Measurements from ENCODE around the gene CACNG4. TPM values are rescaled to one million over a fixed set of nuclear protein-coding genes. Genes with fewer than 3 reads are reported as not detected.

Gene CACNG4
- total and polyA plus RNA-seq, 4 donors, result 2.3 to 9.4 (median 4.1) TPM

DNA sequence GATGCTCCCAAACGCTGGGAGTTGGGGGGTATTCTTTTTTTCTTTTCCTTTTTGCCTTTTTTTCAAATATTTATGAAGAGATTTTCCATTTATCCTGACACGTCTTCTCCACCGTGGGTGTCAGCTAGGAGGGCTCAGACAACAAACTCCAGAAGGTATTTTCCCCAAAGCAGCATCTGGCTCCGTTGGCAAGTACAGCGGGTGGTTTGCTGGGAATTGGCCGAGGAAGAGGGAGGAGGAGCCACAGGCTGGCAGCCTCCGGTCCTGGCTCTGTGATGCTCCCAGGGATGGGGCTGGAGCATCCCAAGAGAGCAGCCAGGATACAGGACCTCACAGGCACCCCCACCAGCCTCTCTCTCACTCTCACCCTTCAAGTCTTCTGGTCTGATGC, 10.9 kb upstream of the CACNG4 start:
- peaks cover 0 to 4% (median 2%) of the 10 kb centered on the region in 5 donors for H3K4me1 ChIP-seq (ENCODE audit: control insufficient read depth in 5 of 5, insufficient read depth in 5 of 5, low read length in 5 of 5)
- H3K9ac ChIP-seq (ENCODE audit: insufficient read depth in 1 of 2, low read length in 2 of 2), result no peak overlapping the region
- ATAC-seq (ENCODE audit: insufficient read depth, low FRiP score) (no peak), DNase-seq (no peak)
- no peaks in the 10 kb centered on the region for H3K36me3 ChIP-seq (ENCODE audit: control insufficient read depth in 4 of 4, insufficient read depth in 4 of 4, low read length in 4 of 4)
- H3K27me3 ChIP-seq (ENCODE audit: control insufficient read depth in 3 of 3, insufficient read depth in 3 of 3, low read length in 2 of 3), result no peaks in the 10 kb centered on the region
- H3K4me3 ChIP-seq, result no peak overlapping the region
- peaks cover 0 to 2% (median 0%) of the 10 kb centered on the region in 4 donors for H3K9me3 ChIP-seq (ENCODE audit: control insufficient read depth in 4 of 4, insufficient read depth in 3 of 4, low read length in 3 of 4)
- TF ChIP-seq, protein P1, sequence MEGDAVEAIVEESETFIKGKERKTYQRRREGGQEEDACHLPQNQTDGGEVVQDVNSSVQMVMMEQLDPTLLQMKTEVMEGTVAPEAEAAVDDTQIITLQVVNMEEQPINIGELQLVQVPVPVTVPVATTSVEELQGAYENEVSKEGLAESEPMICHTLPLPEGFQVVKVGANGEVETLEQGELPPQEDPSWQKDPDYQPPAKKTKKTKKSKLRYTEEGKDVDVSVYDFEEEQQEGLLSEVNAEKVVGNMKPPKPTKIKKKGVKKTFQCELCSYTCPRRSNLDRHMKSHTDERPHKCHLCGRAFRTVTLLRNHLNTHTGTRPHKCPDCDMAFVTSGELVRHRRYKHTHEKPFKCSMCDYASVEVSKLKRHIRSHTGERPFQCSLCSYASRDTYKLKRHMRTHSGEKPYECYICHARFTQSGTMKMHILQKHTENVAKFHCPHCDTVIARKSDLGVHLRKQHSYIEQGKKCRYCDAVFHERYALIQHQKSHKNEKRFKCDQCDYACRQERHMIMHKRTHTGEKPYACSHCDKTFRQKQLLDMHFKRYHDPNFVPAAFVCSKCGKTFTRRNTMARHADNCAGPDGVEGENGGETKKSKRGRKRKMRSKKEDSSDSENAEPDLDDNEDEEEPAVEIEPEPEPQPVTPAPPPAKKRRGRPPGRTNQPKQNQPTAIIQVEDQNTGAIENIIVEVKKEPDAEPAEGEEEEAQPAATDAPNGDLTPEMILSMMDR (IDR thresholded peaks at IDR 0.05; ENCODE audit: control extremely low read depth, extremely low read depth), result no peak
- WGBS, 2 donors, result 59 to 76% methylated on average over 7 of the region's 7 CpGs
- H3K27ac ChIP-seq (ENCODE audit: low read depth in 1 of 2, low read length in 1 of 2), result no peak overlapping the region

DNA sequence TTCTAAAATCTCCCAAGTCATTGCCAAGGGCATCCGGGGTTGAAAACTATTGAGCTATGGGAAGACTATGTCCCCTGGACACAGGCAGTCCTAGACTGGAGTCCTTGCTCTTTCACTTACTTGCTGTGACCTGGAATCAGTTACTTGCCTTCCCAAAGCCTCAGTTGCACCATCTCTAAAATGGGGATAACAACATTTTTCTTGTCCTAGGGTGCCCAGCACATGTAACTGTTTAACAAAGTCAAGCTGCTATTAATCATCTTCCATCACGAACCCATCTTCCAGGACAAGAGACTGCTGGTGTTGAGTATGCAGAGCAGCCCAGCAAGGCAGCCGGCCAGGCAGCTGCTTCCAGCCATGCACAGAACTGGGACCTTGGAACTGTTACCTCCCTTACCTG, 9.9 kb upstream of the CACNG4 start:
- Histone ChIP-seq H3K4me1 (ENCODE audit: control insufficient read depth in 5 of 5, insufficient read depth in 5 of 5, low read length in 5 of 5) (peaks cover 0 to 4% (median 2%) of the 10 kb centered on the region in 5 donors), H3K4me3 (no peak overlapping the region), H3K9me3 (ENCODE audit: control insufficient read depth in 4 of 4, insufficient read depth in 3 of 4, low read length in 3 of 4) (peaks cover 0 to 2% (median 0%) of the 10 kb centered on the region in 4 donors), H3K9ac (ENCODE audit: insufficient read depth in 1 of 2, low read length in 2 of 2) (no peak overlapping the region), H3K27me3 (ENCODE audit: control insufficient read depth in 3 of 3, insufficient read depth in 3 of 3, low read length in 2 of 3) (peaks cover 0 to 3% (median 2%) of the 10 kb centered on the region in 3 donors), H3K36me3 (ENCODE audit: control insufficient read depth in 4 of 4, insufficient read depth in 4 of 4, low read length in 4 of 4) (no peaks in the 10 kb centered on the region), H3K27ac (ENCODE audit: low read depth in 1 of 2, low read length in 1 of 2) (no peak overlapping the region)
- 88 to 89% methylated on average over 3 of the region's 3 CpGs for WGBS, 2 donors
- DNase-seq, result no peak
- TF ChIP-seq, protein P1 (IDR thresholded peaks at IDR 0.05; ENCODE audit: control extremely low read depth, extremely low read depth), result no peak
- ATAC-seq (ENCODE audit: insufficient read depth, low FRiP score), result no peak

DNA sequence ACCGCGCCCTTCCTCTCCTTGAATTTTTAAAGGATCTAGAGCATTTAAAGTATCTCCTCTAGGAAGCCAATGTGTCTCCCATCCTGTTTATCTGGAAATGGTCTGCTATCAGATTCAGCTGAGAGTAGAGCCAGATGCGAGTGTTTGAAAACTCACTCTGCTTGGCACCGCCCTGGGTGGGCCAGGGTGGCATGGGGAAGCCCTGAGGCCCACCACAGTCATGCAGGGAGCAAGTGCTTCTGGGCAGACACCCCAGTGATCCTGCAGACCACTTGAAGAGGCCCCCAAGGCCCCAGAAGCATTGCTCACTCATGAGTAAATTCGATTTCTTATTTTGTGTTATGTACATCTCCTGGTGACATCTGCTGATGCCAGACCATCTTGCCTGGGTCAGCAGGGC, 8.7 kb upstream of the CACNG4 start:
- H3K27me3 ChIP-seq (ENCODE audit: control insufficient read depth in 3 of 3, insufficient read depth in 3 of 3, low read length in 2 of 3), result peaks cover 0 to 10% (median 8%) of the 10 kb centered on the region in 3 donors
- no peaks in the 10 kb centered on the region for H3K36me3 ChIP-seq (ENCODE audit: control insufficient read depth in 4 of 4, insufficient read depth in 4 of 4, low read length in 4 of 4)
- no peak overlapping the region for H3K4me3 ChIP-seq
- ATAC-seq (ENCODE audit: insufficient read depth, low FRiP score), result no peak
- 92 to 94% methylated on average over 5 of the region's 5 CpGs for WGBS, 2 donors
- no peak overlapping the region for H3K27ac ChIP-seq (ENCODE audit: low read depth in 1 of 2, low read length in 1 of 2)
- no peak for DNase-seq
- H3K4me1 ChIP-seq (ENCODE audit: control insufficient read depth in 5 of 5, insufficient read depth in 5 of 5, low read length in 5 of 5), result peaks cover 0 to 4% (median 2%) of the 10 kb centered on the region in 5 donors
- TF ChIP-seq, protein P1 (IDR thresholded peaks at IDR 0.05; ENCODE audit: control extremely low read depth, extremely low read depth), result no peak
- no peak overlapping the region for H3K9ac ChIP-seq (ENCODE audit: insufficient read depth in 1 of 2, low read length in 2 of 2)
- H3K9me3 ChIP-seq (ENCODE audit: control insufficient read depth in 4 of 4, insufficient read depth in 3 of 4, low read length in 3 of 4), result no peaks in the 10 kb centered on the region

DNA sequence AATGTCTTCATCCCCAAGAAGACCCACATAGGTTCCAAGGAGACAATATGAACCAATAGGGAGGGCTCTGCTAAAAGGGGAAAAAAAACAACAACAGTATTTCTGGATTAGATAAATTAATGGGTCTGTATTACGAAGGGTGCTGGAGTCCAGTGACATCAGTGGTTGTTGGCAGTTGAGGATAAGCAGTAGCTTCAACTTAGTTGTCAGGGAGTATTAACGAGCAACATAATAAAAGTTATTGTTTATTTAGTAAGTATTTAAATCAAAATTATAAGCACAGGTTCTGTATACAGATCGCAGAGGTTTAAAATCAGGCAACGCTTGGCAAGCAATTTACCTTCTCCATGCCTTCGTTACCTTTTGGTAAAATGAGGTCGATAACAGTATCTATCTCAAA, 7.6 kb upstream of the CACNG4 start:
- no peak for DNase-seq
- Histone ChIP-seq H3K36me3 (ENCODE audit: control insufficient read depth in 4 of 4, insufficient read depth in 4 of 4, low read length in 4 of 4) (no peaks in the 10 kb centered on the region), H3K27me3 (ENCODE audit: control insufficient read depth in 3 of 3, insufficient read depth in 3 of 3, low read length in 2 of 3) (peaks cover 0 to 10% (median 10%) of the 10 kb centered on the region in 3 donors), H3K27ac (ENCODE audit: low read depth in 1 of 2, low read length in 1 of 2) (no peak overlapping the region), H3K9ac (ENCODE audit: insufficient read depth in 1 of 2, low read length in 2 of 2) (no peak overlapping the region), H3K4me3 (no peak overlapping the region), H3K4me1 (ENCODE audit: control insufficient read depth in 5 of 5, insufficient read depth in 5 of 5, low read length in 5 of 5) (peaks cover 0 to 4% (median 2%) of the 10 kb centered on the region in 5 donors), H3K9me3 (ENCODE audit: control insufficient read depth in 4 of 4, insufficient read depth in 3 of 4, low read length in 3 of 4) (no peaks in the 10 kb centered on the region)
- 92 to 96% methylated on average over 6 of the region's 6 CpGs for WGBS, 2 donors
- ATAC-seq (ENCODE audit: insufficient read depth, low FRiP score), result no peak
- TF ChIP-seq, protein P1 (IDR thresholded peaks at IDR 0.05; ENCODE audit: control extremely low read depth, extremely low read depth), result no peak

Measured in lung (tissue), 12 donors.